Measurements from ENCODE around the gene SLC6A12.

SLC6A12 gene

DNA sequence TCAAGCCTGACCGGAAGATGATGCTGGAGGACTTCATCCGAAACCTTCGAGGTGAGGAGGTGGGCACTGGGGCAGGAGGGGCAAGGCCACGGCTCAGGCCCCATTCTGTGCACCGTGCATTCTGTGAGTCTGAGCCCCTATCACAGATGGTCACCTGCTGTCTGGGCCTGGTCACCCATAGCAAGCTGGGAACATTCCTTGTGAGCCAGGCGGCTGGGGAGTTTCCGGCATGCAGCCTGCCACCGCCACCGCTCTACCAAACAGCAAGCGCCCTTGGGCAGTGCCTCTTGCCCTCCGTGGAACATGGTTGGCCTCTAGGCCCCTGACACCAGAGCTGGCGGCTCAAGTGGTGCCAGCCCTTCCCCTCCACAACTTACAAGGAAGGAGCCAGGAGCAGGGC, 56.3 kb downstream of the SLC6A12 start:
- no peak for DNase-seq

DNA sequence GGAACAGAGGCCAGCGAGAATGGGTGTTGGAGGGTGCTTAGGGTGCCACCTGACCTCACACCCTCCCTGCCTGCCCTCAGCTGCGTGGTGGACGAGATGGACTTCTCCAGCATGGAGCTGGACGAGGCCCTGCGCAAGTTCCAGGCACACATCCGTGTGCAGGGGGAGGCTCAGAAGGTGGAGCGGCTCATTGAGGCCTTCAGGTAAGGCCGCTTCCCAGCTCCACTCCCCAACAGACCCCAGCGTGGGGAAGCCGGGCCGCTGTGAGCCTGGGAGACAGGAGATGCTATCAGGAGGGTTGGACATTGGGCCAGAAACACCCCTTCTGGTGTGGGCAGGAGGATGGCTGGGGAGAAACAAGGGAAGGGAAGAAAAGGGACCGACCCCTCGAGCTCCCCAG, 57.0 kb downstream of the SLC6A12 start:
- no peak for DNase-seq

DNA sequence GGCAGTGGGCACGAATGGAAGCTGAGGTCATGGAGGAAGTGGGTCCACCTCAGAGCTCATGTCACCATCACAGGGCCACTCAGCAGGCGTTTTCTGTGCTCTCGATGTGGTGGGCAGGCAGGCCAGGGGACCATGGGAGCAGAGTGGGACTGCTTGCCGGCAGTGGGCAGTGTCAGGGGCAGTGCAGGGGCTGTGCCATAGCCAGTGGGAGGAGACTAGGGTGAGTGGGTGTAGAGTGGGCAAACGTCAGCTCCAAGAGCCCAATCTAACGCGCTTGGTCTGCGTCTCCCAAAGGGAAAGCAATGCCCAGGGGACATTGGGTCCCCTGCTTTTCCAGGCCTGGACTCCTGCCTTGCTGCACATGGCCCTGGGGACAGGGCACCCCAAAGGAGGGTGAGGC, 58.3 kb downstream of the SLC6A12 start:
- no peak for DNase-seq

DNA sequence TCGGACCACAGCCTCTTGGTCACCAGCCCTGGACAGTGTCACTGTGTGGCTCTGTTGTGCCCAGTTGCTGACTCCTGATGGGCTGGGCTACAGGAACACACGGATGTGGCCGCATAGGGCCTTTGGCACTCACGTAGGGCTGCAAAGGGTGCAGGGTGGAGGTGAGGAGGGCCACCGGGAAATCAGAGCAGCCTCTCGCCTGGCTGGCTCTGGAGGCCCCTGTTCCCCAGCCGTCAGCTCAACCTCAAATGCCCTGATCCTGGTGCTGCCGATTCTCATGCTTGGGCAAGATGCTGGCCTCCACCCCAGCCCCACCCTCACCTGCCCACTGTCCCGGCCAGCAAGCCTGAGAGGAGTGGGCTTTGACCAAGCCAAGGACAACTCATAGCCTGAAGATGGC, 59.0 kb downstream of the SLC6A12 start:
- no peak for DNase-seq

DNA sequence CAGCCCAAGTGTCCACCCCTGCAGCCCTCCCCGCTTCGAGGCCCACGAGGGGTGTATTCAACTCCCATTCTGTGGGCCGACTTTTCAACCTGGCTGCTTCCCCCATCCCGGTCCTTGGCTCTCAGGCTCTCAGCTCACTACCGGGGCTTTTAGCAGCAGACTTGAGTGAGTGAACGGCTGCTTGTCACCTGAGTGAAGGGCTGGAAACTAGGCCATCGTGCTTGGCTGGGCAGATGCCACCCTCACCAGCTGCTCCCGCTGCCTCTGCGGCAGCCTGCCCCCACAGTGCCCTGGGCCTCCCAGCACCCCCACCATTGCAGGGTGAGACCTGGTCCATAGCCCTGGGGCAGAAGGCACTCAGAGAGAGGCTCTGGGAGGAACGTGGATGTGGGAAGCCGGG, 59.9 kb downstream of the SLC6A12 start:
- DNase-seq, result no peak

DNA sequence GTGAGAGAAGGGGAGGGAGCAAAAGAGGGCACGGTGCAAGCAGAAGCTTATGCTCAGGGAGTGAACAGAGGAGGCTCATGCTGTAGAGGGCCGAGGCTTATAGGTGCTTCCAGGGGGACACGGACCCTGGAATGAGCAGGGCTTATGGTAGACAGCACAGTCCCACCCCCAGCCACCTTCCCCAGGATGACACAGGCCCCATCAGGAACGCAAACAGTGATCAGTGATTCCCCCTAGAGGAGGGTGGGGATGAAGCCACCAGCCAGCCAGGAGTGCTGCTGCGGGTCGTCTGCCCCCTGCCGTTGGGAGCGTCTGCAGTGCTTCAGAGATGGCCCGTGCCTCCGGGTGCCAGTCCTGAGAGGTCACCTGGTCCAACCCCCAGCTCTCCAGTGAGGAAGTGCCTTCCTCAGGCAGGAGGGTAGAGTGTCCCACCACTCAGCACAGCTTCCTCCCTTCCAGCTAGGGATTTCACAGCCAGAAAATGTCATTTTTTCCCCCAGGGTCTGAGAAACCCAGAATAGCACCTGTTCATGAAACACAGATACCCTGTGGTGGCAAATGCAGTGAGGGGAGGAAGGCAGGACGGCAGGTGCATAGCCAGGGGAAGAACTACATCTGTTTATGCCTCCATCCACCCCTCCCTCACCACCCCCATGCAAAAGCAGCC, 60.7 kb downstream of the SLC6A12 start:
- DNase-seq, result peak; percentile 19 to 27

DNA sequence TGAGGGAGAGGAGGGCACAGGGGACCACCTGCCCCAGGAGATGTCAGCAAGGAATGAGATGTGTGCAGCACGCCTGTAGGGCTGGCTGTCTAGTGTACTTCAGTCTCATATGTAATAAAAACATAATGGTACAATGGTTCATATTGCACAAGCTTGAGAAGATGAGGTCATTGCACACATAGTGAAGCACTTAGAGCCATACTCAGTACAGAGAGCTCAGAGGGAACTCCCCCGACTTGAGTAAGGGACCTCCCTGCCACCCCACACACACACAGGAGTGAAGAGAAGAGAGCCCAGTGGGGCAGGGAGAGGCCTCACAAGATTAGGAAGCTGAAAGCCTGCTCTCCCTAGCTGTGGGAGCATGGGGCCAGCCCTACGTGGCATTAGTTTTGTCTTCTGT, 61.5 kb downstream of the SLC6A12 start:
- no peak for DNase-seq

DNA sequence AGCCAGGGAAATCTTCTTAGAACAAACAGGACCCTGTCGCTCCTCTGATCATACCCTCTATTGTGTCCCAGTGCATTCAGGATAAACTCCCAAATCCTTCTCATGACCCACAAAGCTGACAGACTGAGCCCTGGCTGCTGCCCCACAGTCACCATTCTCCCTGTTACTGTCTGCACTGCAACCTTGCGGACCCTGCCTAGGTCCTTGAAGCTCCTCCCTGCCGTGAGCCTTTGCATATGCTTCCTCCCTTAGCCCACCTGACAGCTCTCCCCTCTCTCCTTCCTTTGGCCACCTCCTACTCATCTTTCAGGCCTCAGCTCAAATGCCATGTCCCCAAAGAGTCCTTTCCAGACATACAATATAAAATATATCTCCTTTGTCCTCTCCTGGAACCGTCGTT, 62.4 kb downstream of the SLC6A12 start:
- DNase-seq, result no peak

DNA sequence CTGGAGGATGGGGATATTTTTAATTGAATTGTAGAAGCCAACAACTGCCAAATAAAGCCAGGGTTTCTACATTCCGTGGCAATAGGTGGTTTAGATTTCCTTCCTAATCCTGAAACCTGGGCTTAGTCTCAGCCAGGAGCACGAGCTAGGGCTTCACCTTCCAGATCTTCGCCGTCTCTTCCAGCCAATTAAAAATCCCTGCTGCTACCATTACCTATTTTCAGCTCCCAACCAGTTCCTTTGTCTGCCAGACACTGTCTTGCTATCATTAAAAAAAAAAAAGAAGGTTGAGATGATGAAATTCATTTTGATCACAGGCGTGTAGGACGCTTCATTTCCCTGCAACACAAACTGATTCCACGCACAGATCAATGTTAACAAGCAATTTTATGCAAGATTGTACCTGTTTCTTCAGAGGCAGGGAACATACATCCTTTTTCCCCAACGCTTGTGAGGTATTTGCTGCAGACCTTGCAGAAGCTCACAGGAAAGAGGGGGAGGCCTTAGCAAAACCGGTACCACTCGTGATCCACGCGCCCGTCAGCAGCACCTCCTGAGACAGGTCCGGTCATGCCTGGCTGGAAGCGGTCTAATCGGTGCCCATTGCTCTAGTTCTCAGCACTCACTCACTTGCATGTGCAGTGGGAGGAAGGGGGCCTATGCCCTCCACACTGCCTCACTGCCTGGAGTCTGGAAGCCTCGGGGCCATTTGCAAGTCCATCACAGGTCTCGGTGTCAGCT, 65.1 kb downstream of the SLC6A12 start:
- no peak for DNase-seq

DNA sequence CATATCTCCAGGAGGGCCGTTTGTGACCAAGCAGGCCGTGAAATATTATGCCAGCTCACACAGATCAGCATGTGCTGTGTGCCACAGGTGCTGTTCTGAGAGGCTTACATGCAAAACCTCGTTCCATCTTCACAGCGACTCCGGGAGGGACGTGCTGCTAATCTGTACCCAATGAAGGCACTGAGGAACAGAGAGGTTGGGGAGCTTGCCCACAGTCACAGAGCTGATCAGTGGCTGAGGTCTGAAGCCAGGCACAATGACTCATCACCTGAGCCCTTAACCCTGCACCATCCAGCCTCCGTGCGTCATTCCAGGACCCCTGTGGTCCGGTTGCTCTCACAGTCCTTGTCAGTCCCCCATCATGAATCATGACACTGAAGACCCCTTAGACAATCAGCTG, 66.7 kb downstream of the SLC6A12 start:
- no peak for DNase-seq

DNA sequence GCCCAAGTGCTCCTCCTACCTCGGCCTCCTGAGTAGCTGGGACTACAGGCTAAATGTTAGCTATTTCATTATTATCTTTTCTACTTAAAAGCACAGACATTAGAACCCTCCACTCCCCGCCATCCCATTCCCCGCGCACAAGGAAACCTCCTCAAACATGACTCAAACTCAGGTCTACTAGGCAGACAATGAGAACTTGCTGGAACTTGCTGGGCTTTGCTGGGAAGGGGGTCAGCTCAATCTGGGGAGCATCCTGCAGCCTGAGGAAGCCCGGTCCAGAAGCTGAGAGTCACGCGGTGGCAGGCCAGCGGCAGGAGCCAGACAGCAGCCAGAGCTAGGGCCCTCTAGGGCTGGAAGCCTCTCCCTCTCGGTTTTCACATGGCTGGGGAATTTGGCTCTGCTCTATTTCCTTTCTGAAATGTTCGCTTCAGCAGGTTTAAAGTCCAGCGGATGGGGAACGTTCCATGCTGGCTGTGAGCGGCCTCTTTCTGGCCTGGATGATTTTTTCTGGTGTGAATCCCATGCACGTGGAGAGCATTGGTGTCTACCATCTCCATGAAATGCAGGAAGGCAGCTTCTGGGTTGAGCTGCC, 68.5 kb downstream of the SLC6A12 start:
- no peak for DNase-seq

DNA sequence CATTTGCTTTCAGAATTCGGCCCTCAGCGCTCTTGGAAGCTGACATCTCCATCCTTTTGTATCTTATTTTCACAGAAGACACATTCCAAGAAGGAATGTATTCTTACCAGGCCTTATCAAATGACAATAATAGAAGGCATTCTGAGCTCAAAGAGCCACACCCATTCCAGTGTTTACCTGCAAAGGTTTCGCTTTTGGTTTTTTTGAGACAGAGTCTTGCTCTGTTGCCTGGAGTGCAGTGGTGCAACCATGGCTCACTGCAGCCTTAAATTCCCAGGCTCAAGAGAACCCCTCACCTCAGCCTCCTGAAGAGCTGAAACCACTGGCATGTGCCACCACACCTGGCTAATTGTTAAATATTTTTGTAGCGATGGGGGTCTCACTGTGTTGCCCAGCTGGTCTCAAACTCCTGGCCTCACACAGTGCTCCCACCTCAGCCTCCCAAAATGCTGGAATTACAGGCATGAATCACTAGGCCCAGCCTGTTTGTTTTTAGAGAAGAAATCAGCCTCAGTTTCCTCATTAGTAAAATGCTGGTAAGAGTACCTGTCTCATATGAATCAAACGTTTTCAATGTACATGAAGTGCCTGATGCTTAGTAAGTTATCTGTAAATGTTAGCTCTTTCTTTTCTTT, 69.2 kb downstream of the SLC6A12 start:
- DNase-seq, result no peak

DNA sequence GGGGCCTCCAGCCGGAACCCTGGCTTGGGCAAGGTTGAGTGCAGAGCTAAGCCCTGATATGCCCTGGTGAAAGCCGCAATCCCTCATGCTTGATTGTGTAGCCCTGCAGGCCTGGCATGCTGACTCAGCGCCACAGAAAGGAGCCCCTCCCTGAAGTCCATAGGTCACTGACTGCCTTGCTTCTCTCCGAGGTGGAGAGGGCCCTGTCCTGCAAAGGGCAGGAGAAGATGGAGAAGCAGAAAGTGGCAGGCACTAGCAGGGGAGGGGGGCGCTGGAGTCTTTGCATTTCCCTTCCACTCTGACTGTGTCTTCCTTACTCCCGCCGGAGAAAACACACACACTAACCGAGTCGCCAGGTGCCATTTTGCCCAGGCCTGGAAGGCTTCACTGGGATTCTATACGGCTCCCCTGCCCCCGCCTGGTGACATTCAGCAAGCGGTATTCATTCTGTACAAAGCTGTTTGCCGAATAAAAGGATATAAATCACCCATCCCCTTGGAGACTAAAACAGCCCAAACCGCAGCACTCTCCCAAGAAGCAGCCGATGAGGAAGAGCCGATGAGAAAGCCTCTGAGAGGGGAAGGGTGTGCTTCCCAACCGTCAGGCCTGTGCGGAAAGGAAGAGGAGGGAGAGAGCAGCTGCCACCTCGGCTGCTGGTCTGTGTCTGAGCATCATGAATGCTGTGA, 69.8 kb downstream of the SLC6A12 start:
- no peak for DNase-seq

DNA sequence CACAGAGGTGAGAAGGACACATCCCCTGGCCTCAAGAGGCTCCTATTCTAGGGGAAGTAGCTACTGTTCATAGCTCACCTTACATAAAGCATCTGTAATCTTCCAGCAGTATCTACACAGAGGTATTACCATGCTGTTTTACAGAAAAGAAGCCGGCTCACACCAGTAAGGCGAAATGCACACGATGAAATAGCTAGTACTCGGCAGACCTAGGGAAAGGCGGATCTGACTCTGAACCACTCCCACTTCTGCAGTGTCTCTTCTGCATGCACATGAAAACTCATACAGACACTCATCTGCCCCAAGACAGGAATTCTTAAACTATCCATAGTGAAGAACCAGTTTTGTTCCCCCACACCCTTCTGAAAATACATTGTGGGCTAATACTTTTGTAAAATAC, 73.8 kb downstream of the SLC6A12 start:
- no peak for DNase-seq
